HG03354 (cell line): ENCODE results near the gene FBXO47.

Experiments
- ATAC-seq: cut with Tn5 transposase; IDR thresholded peaks from one replicate; pipeline ENCODE4 v1.9.1; 2021; ENCODE audit warnings: mild to moderate bottlenecking; ENCODE audit not compliant: unreplicated experiment, poor library complexity, severe bottlenecking

Gene FBXO47

DNA sequence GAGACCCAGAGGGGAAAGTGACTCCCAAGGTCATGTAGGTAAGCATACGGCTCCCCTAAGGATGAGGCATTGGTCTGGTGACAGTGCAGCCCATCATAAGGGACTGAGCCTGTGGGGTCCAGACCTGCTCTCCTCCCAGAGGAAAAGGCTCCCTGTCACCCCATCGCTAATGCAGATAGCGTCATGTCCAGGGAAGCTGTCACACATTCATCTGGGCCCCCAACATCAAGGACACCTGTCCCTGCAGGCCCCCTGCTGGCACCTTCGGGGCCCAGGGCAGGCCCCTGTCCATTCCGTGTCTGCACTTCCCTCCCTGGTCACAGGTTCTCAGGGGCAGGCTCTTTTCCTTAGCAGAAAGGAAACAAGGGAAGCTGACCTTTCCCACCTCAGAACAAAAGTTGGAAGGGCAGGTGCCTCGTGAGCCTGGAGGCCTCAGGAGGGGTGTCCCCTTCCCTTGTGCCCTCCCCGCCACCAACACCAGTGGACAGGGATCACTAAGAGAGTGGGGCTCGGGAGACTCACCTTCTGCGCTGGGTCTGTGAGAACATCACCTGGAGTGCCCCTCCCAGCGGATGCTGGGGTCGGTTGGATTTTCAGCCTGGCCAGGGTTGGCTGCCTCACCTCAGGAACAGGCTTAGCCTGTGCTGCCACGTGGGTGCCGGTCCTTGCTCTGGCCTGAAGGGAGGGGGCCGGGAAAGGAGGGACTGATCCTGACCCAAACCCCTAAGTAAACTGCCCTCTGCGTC is 59.1 kb downstream of the FBXO47 start:
- ATAC-seq = no peak

DNA sequence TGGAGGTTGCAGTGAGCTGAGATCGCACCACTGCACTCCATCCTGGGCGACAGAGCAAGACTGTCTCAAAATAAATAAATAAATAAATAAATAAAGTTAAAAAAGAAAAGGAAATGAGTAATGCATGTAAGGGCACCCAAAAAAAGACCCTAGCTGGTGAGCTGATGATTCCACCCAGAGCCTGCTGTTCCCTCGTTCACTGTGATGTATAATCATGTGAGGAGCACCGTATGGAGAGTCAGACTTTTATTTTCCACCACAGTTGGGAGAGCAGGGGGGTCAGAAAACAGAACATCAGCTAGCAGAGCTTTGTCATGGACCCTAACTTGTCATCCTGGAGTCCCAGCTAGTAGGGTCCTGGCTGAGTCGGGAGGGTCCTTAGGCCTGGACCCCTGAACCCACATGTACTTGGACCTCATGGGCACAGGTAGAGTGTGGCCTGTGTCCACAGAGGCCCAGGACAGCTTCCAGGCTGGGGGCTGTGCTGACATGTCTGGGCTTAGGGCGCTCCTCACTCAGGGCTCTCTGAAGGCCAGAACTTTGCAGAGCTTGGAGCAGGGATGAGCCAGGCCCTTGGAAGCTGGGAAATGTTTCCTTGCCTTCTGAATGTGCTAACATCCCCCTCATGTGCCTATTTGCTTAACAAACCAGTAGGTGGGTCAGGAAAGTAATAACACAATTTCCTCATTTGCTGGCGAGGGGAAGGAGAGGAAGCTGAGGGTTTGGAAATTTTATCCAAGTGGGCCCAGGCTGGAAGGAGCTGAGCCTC is 60.6 kb downstream of the FBXO47 start:
- no peak for ATAC-seq

DNA sequence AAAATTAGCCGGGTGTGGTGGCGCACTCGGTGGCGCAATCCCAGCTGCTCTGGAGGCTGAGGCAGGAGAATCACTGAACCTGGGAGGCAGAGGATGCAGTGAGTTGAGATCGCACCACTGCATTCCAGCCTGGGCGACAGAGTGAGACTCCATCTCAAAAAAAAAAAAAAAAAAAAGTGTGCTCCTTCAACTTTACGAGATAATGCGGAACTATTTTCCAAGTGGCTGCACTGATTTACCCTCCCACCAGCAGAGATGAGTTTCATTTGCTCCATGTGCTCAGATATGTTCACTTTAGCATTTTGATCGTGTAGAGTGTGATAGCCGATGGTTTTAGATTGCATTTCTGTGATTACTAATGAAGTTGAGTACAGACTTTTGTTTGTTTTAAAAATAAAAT is 61.8 kb downstream of the FBXO47 start:
- ATAC-seq = no peak

DNA sequence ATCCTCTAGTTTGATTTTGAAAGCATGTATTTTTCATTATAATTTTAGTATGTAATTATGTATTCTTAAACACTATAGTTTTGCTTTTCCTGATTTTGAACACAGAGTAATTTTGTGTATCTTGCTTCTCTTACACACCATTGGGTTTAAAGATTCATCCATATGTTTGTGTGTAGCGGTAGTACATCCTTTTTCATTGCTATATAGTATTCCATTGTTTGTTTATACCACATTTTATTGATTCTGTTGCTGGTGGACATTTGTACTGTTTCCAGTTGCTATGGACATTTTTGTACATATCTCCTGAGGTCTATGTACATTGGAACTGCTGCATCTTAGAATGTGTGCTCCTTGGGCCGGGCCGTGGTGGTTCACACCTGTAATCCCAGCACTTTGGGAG is 62.3 kb downstream of the FBXO47 start:
- no peak for ATAC-seq

DNA sequence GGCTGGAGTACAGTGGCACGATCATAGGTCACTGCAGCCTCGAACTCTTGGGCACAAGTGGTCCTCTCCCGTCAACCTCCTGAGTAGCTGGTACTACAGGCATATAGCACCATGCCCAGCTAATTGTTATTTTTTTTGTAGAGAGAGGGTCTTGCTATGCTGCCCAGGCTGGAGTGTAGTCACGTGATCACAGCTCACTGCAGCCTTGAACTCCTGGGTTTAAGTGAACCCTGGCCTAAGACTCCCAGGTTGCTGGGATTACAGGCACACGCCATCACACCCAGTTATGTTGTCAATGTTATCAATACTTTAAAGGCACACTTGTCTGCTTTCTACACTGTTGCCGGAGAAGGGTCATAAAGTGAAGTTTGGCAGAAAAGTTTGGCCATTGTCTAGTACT is 63.8 kb downstream of the FBXO47 start:
- ATAC-seq = no peak

DNA sequence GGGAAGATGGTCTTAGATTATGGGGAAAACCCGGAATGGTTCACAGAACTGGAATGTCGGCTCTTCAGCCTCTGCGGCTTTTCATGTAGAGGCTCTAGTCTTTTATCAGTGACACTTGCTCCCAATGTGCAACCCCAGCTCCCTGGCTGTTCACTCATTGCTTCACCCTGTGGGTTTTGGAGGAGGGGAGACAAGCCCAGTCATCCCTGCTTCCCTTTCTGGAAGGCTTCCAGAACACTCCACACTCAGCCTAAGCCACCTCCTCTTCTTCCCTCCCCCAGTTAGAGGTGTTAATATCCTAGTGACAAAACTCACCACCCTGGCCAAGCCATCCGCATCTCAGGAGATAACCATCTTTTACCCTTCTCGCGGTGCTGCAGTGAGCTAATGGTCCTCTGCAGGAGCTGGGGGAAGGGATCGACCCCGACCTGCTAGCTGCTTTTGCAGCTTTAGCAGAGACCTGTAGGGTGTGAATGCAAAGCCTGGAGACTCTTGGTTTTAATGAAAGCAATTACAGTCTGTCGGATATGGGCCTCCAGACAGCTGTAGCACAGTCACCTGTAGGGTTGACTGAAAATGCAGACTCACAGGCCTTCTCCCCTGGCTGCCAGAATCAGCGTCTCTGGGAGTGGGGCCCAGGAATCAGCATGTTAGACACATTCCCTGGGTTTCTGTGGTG is 66.1 kb downstream of the FBXO47 start:
- ATAC-seq = no peak

DNA sequence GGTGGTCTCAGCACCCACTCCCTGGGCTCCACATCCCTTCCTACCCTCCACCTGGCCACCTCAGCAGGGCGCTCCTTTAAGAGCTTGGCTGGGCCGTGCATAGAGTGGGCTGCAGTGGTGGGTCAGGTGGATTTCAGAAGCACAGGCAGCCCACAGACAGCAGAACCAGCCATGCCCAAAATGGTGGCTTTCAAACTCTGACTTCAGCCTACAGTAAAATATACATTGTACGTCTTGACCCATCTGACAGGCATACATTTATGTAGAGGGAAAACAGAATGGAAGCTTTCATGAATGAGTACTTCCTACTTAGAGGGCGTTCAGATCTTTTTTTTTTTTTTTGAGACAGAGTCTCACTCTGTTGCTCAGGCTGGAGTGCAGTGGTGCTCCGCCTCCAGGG is 67.8 kb downstream of the FBXO47 start:
- no peak for ATAC-seq

DNA sequence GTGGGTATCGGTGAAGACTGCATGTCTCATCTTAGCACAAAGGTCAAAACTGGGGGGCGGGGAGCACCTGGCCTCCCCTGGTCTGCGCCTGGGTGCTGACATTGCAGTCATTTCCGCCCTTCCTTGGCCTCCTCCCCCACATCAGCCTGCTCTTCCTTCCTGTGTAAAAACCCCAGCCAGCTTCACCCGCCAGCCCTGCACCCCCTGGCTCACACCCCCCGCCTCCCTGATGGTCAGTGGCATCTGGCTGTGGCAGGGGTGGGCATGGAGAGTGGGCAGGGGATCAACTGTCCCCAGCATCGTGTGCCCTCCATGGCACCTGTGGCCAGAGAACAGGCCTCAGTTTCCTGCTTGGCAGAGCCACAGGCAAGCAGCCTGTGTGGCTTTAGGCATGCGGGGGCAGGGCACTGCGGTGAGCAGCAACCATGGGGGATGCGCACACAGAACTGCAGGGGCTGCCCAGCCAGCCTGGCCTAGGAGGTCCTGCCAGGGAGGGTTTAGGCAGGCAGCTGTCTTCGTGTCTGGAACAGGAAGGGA is 68.3 kb downstream of the FBXO47 start:
- peak; percentile 86 for ATAC-seq

DNA sequence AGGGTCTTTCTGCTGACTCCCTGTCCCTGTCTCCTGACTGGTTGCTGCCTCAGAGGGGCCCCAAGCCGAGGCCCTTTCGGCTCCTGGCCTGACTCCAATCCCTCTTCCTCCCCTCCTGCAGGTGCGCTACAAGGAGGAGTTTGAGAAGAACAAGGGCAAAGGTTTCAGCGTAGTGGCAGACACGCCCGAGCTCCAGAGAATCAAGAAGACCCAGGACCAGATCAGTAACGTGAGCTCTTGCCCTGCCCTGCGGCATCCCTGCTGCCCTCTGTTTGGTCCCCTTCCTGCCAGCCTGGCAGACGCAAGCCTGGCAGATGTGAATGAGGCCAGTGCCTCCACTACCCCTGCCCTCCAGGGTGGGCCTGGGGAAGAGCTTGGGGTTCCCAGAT is 68.9 kb downstream of the FBXO47 start:
- peak; percentile 29 for ATAC-seq

DNA sequence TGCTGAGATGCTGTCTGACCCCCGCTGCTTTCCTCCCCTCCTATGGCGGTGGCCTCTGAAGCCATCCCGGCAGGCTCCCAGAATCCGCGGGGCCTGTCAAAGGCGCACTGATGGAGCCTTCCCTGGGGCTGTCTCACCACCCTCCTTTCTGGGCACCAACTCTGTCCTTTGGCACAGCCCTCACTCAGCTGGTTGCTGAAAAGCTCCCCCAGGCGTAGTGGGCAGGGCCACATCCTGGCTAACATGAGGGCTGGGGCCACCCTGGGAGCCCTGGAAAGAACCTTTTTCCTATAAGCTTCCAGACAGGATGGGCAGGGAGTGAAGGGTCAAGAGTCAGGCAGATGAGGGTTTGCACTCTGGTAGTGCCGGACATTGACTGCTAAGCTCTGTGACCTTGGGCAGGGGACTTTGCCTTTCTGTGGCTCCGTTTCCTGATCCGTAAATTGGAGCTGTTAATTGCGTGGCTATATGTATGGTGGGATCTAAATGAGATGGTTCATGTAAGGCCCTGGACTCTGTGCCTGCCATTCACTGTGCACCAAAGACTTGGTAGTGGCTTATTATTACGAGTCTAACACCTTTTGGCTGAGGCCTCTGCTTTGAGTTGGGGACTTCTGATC is 69.4 kb downstream of the FBXO47 start:
- ATAC-seq = no peak

DNA sequence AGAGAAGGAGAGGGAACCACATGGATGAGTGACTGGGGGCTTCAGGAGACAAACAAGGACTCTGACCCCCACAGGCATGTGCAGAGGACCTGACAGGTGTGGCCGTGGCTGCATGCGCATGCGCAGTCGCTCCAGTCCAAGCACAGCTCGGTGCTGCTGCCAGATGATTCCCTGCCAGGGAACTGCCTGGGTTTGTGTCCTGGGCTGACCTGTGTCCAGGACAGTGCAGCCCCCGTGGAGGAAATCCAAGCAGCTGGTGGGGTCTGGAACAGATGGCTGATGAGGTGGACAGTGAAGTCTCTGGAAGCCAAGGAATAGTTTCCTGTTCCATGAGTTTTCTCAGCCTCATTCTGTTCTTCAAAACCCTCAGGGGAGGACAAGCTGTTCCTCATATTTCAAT is 70.0 kb downstream of the FBXO47 start:
- no peak for ATAC-seq

DNA sequence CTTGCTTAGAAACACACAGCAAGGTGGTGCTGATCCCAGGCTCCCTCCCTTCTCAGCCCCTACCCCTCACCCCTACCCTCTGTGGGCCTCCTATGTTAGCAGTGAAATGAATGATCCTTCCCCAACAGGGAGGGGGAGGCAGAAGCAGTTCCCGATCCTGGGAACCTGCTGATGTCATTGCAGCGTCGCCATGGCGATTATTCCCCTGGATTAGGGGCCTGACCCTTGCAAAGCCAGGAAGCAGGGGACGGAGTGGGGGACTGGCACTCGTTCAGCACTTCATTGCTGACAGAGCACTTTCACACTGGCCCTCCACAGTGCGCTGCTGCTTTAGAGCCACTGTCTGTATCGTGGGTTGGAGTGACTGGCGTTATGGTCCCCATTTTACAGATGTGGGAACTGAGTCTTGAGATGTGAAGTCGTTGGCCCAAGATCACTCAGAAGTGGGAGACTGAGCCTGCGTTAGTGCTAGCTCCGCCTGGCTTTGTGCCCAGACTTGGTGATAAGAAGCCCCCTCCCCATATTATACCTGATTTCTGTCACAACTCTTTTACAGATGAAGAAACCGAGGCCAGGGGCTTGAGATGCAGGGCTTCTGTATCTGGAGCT is 70.8 kb downstream of the FBXO47 start:
- no peak for ATAC-seq

DNA sequence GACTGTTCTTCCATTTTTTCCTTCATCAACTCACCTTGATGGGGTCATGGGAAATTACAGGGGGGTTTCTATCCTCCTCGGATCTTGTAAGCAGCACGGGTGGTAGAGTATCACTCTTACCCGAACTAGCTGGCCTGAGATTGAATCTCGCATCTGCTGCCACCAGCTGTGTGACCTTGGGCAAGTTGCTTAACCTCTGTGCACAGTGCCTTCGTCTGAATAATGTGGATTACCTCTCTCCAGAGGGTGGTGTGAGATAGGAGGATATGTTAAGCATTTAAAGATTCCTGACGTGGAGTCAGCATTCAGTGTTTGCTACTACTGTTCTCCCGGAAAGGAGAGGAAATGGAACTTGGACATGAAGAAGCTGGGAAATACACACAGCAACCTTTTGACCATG is 72.9 kb downstream of the FBXO47 start:
- ATAC-seq = no peak

DNA sequence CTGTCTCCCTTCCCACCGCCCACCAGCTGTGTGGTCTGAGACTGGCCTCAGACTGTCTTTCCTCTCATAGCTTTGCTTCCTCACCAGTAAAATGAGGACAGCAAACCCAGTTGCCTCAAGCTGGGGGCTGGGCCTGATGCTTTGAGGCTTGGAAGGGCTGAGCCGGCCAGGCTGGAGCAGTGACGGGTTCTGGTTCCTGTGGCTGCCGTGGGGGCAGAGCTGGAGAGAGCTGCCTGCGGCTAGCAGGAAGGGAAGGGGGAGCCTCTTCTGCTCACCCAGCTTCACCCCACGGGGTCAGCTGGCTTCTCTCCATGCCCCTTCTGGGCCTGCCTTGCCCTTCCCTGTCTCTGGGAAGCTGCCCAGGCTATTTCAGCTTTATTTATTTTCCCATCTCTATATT is 73.6 kb downstream of the FBXO47 start:
- ATAC-seq = no peak

DNA sequence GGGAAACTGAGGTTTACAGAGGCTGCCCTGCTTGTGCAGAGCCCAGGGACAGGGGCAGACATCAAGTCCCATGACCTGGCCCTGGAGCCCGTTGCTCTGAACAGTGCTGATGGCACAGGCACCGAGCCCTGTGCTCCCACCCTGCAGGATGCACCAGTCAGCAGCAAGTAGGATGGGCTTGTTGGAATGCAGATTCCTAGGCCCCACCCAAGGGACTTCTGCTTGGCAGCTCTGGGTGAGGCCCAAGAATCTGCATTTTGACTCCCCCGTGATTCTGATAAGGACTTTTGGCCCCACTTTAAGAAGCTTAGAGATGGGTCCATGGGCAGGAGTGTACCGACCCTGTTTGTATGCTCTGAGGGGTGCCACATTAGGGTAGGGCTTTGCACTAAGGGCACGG is 74.1 kb downstream of the FBXO47 start:
- ATAC-seq = no peak

DNA sequence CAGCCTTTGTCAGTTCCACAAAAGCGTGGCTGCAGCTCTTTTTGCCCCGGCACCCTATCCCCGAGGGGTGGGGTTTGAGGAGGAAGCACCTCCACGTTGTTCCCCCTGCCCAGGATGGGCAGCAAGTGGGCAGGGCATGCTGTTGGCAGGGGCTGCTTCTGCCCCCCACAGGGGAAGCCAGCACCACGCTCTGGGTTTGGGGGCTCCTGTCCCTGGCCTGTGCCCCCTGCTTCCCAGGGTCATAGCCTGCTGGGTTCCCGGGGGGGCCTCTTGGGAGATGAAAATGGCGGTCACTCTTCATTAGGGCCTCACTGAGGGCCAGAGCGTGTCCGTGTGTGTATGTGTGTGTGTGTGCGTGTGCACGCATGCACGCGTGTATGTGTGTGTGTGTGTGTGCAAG is 74.6 kb downstream of the FBXO47 start:
- no peak for ATAC-seq

DNA sequence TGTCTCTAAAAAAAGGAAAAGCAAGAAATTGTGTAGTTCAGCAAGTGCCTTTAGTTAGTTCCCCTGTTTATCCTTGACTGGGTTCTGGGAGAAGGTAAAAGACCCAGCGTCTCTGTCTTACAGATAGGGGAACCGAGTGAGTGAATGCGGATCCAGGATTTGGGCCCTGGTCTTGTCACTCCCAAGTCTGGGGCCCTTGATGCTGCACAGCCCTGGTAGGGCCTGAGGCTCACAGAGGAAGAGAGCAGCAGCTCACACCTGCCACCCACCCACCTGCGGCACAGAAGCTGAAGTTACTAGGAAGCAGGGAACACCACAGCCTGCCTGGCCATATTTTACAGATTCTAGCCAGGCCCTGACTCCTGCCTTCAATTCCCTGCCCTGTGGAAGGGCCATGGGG is 75.1 kb downstream of the FBXO47 start:
- ATAC-seq = no peak

DNA sequence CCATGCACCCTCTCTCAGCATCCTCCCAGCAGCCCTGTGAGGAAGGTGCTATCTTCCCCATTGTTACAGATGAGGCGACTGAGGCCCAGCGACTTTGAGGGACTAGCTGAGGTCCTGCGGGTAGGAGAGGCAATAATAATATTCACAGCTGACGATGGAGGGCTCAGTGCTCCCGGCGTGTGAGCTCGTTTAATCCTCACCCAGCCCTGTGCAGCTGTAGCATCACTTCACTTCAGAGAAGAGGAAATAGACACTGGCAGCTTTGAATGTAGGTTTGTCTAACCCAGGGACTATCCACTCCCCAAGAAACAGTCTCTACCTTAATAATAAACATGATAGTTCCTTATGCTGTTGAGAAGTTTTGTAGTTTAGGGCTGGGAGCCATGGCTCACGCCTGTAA is 75.8 kb downstream of the FBXO47 start:
- ATAC-seq = no peak

DNA sequence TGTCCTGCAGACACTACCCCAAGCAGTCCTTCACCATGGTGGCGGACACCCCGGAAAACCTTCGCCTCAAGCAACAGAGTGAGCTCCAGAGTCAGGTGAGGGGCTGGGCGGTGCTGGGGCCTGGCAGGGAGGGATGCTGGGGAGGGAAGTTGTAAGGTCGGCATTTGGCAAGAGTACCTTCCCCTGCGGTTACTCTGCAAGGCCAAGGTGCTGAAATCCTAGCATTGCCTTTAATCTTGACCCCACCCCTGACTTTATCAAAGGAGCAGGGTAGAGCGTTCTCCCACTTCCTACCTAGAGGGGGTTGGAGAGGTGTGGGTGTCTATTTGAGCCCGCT is 76.8 kb downstream of the FBXO47 start:
- no peak for ATAC-seq
